Mesothelial cell of epicardium (in vitro differentiated cells): Measurements from ENCODE around the gene CHFR. TPM values are rescaled to one million over a fixed set of nuclear protein-coding genes. Genes with fewer than 3 reads are reported as not detected.
A peak's percentile ranks its signal among the peaks of the same experiment; 100 is the strongest.

Source experiments
- DNase-seq, 2 experiments: peaks; one replicate each; pipeline ENCODE4 v3.0.0; 2021; ENCODE audit warnings: low spot score in 2 of 2; ENCODE audit not compliant: unreplicated experiment in 2 of 2
- H3K27ac Mint-ChIP-seq: 2 replicates; pipeline ENCODE4 v1.8.0; 2021; ENCODE audit warnings: mixed read lengths
- H3K27me3 Mint-ChIP-seq: 2 replicates; pipeline ENCODE4 v1.8.0; 2021; ENCODE audit warnings: low read depth, mixed read lengths
- H3K36me3 Mint-ChIP-seq: 2 replicates; pipeline ENCODE4 v1.8.0; 2021; ENCODE audit warnings: mixed read lengths
- H3K4me1 Mint-ChIP-seq: 2 replicates; pipeline ENCODE4 v1.8.0; 2021; ENCODE audit warnings: mixed read lengths
- H3K4me3 Mint-ChIP-seq: 2 replicates; pipeline ENCODE4 v1.8.0; 2021; ENCODE audit warnings: mild to moderate bottlenecking, moderate library complexity, mixed read lengths
- H3K9me3 Mint-ChIP-seq: 2 replicates; pipeline ENCODE4 v1.8.0; 2021; ENCODE audit warnings: mixed read lengths
- CTCF ChIP-seq: fragments of 200-600 bp; sonication (generic); IDR thresholded peaks from one replicate; pipeline ENCODE4 v1.5.0; 2021; ENCODE audit warnings: antibody characterized with exemption; ENCODE audit not compliant: unreplicated experiment
- total RNA-seq: library from RNA; stranded (reverse); gene quantifications from 3 replicates; pipeline ENCODE4 v1.2.1, GENCODE V29; 2021

Gene CHFR
- total RNA-seq, 1 donor from 2014 or later: 47.7 TPM

- H3K27ac Mint-ChIP-seq: no peak overlapping the region
- peaks cover 71% of the 10 kb centered on the region for H3K9me3 Mint-ChIP-seq
- no peaks in the 10 kb centered on the region for H3K27me3 Mint-ChIP-seq
- TF ChIP-seq CTCF: no peak
- no peak for DNase-seq
- H3K4me1 Mint-ChIP-seq: no peaks in the 10 kb centered on the region
- H3K36me3 Mint-ChIP-seq: peaks cover 65% of the 10 kb centered on the region
- no peak overlapping the region for H3K4me3 Mint-ChIP-seq
Measured at GRCh38 chr12:132923356-132923909, 36.0 kb upstream of the CHFR start.

GRCh38 chr12:132922676-132923075 is 35.3 kb upstream of the CHFR start:
- no peak overlapping the region for H3K27ac Mint-ChIP-seq
- TF ChIP-seq CTCF: no peak
- H3K36me3 Mint-ChIP-seq: peaks cover 68% of the 10 kb centered on the region
- no peak for DNase-seq
- H3K4me3 Mint-ChIP-seq: no peak overlapping the region
- H3K4me1 Mint-ChIP-seq: no peaks in the 10 kb centered on the region
- H3K9me3 Mint-ChIP-seq: peaks cover 74% of the 10 kb centered on the region
- H3K27me3 Mint-ChIP-seq: no peaks in the 10 kb centered on the region

- Mint-ChIP-seq H3K27me3 (no peaks in the 10 kb centered on the region), H3K36me3 (peaks cover 64% of the 10 kb centered on the region), H3K4me3 (no peak overlapping the region), H3K4me1 (no peaks in the 10 kb centered on the region), H3K9me3 (peaks cover 70% of the 10 kb centered on the region), H3K27ac (no peak overlapping the region)
- peak; percentile 26 for TF ChIP-seq CTCF
- DNase-seq: no peak
Measured at GRCh38 chr12:132921685-132922084, 34.3 kb upstream of the CHFR start.

GRCh38 chr12:132918680-132919079 is 31.3 kb upstream of the CHFR start:
- H3K36me3 Mint-ChIP-seq: peaks cover 52% of the 10 kb centered on the region
- no peak overlapping the region for H3K4me3 Mint-ChIP-seq
- H3K4me1 Mint-ChIP-seq: no peaks in the 10 kb centered on the region
- no peaks in the 10 kb centered on the region for H3K27me3 Mint-ChIP-seq
- no peak for DNase-seq
- no peak for TF ChIP-seq CTCF
- H3K9me3 Mint-ChIP-seq: peaks cover 61% of the 10 kb centered on the region
- H3K27ac Mint-ChIP-seq: no peak overlapping the region

GRCh38 chr12:132909030-132909368 is 21.6 kb upstream of the CHFR start:
- peaks cover 26% of the 10 kb centered on the region for H3K27me3 Mint-ChIP-seq
- TF ChIP-seq CTCF: no peak
- DNase-seq: no peak
- peaks cover 2% of the 10 kb centered on the region for H3K4me1 Mint-ChIP-seq
- H3K36me3 Mint-ChIP-seq: peaks cover 15% of the 10 kb centered on the region
- H3K4me3 Mint-ChIP-seq: peak overlapping the region; percentile 81
- peaks cover 42% of the 10 kb centered on the region for H3K9me3 Mint-ChIP-seq
- H3K27ac Mint-ChIP-seq: no peak overlapping the region
